LNCAP (cell line): Measurements from ENCODE around the gene CLIP1.

Experiments used
- TF ChIP-seq, protein P1 (sequence below): fragments of 450-650 bp; IDR thresholded peaks from 2 replicates; pipeline ENCODE4 v1.5.1; 2017; ENCODE audit warnings: mild to moderate bottlenecking

The CLIP1 gene

DNA sequence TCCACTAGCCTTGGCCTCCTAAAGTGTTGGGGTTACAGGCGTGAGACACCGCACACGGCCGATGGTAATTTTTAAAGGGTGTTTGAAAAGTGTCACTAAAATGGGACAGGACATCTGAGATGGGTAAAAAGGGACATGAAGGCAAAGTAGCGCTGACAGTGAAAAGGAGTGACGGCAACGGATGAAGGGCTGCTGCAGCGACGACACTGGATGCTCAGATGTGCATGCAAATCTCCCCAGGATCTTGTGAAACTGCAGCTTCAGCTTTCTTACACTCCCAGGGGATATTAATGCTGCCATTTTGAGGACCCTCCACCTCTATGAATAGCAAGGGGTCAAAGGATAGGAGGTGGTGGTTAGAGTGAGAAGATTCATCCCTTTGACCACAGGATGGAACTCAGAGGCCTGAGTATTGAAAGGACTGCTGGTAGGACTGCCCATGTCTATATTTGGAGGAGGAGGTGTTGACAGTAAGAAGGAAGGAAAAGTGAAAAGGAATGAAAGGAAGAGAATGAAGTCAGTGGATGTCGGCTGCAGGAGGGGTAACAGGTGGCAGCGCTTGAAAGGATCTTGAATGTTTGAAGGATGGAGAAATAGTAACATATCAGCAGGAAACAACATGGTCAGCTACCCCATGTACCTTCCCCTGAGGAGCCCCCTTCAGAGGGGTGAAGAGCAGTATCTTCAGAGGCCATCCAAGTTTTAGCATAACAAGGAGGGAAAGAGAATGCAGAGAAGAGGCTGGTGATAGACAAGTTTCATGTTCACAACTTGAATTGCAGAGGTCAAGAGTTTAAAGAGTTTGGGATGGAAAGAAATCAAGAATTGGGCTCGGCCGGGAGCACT, 37.1 kb downstream of the CLIP1 start:
- TF ChIP-seq, protein P1, sequence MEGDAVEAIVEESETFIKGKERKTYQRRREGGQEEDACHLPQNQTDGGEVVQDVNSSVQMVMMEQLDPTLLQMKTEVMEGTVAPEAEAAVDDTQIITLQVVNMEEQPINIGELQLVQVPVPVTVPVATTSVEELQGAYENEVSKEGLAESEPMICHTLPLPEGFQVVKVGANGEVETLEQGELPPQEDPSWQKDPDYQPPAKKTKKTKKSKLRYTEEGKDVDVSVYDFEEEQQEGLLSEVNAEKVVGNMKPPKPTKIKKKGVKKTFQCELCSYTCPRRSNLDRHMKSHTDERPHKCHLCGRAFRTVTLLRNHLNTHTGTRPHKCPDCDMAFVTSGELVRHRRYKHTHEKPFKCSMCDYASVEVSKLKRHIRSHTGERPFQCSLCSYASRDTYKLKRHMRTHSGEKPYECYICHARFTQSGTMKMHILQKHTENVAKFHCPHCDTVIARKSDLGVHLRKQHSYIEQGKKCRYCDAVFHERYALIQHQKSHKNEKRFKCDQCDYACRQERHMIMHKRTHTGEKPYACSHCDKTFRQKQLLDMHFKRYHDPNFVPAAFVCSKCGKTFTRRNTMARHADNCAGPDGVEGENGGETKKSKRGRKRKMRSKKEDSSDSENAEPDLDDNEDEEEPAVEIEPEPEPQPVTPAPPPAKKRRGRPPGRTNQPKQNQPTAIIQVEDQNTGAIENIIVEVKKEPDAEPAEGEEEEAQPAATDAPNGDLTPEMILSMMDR, result no peak

DNA sequence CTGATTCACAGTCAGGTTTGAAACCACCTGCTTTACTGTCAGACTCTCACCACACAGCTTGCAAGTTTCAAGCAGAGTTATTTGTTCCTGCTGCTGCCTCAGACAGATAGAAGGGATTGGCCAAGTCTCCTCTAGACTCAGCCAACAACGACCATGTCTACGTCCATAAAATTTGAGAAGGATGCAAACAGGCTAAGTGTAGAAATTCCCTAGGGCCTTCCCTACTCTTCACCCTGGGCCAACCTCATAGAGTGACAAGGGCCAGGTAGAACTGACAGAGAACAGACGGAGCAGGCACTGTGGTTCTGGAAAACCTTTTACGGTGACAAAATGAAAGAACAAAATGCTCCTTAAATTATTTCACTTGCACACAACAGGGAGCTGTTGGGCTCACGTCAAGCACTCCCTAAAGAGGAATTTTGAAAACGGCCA, 39.5 kb downstream of the CLIP1 start:
- TF ChIP-seq, protein P1, result no peak

DNA sequence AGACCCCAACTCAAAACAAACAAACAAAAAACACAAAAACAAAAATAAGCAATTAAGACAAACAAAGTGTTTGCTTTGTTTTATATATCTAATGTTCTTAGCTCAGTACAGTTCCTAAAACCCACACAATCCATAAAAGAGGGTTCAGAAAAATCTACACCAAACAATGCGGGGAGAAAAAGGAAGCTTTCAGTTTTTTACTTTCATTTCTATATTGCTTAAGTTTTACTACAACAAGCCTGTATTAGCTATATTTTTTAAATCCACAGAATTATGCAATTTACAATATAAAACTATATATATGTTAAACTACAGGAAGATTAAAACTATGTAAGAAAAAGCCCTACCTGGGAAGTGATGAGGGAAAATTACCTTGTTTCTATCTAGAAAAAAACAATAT, 41.4 kb downstream of the CLIP1 start:
- TF ChIP-seq, protein P1, result no peak

DNA sequence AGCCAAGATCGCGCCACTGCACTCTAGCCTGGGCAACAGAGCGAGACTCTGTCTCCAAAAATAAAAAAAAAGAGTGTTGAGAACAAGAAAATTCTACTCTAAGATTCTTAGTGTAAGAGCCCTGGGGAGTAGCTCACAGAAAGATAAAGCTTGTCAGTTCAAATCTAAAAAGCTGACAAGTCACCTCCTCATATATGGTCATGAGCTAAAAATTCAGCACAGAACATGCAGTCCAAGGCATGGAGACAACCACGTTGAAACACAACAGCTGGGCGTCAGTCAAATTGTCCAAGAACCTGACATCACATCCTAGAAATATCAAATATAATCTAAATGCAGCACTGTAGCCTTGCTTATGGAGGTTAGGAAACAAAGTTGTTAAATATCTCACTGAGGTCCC, 47.8 kb downstream of the CLIP1 start:
- TF ChIP-seq, protein P1, result no peak

DNA sequence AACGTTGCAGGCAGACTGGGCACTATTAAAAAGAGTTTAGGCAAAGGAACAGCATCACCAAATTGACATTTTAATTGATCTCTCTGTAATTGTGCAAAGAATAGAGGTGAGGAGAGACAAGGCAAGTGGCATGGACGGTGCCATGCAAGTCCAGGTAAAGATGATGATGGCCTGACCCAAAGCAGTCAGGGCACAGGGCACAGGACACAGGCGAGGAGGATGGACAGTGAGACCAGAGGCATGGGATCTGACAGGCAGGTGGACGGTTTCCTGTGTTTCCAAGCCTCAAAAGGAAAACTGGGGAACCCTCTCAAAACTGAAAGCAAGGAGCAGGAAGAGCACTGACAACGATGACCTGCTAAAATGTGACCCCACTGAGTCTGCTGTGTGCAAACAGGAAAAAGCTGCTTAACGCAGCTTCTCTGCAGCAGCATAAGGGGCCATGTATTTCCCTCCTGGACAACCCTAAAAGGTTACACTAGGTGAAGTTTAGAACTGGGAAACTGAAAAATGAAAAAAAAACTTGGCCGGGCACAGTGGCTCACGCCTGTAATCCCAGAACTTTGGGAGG, 50.9 kb downstream of the CLIP1 start:
- TF ChIP-seq, protein P1, result no peak

DNA sequence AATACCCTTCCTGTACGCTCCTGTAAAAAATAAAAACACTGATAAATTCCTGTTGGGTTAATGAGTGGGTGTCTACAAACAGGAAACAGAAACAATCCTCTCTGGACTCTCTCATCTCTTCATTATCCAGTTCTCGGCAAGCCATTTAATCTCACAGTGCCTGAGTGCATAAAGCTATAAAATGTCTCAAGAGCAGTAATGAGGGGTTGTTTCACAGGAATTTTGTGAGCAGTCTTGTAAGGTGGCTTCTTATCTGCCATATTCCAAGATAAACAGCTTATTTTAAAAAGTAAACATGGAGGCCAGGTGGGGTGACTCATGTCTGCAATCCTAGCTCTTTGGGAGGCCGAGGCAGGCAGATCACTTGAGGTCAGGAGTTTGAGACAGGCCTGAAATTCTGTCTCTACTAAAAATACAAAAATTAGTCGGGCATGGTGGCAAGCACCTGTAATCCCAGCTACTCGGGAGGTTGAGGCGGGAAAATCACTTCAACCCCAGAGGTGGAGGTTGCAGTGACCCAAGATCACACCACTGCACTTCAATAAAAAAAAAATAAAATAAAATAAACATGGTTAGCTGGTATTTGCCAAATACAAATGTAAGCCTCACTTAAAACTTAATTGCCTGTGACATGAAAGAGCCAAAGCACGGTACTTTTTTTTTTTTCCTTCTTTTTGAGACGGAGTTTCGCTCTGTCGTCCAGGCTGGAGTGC, 54.0 kb downstream of the CLIP1 start:
- TF ChIP-seq, protein P1, result no peak

DNA sequence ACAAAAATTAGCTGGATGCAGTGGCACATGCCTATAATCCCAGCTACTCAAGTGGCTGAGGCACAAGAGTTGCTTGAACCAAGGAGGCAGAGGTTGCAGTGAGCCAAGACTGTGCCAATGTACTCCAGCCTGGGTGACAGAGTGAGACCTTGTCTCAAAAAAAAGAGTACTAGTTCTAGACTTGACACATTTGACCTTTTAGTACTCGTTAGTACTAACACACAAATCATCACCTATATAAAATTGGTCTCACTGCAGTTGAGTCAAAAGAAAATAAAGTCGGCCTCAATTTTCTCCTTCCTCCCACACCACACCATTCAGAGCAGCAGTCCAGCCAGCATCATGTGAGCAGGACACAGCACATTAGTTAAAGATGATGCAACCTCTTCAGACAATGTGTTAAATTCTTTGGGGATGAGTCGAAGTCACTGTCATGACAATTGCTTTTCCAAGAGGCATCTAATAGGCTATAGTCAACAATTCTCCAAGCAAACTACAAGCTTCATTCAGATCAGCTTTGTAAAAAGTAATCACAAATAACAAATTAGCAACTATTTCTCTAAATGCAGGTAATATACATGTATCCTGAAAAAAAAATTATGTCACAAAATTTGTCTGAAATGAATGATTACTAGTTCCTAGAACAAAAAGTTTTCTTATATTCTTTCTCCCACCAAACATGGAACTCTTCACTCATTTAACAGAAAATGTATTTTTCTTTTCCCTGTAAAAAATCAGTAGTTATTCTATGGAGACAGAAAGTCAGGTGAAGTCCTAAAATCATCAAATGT, 55.6 kb downstream of the CLIP1 start:
- TF ChIP-seq, protein P1, result no peak
